Activated naive CD4-positive, alpha-beta T cell treated with anti-CD3 and anti-CD28 coated beads for 36 hours (primary cell): ENCODE measurements around the gene LKAAEAR1. TPM values are rescaled to one million over a fixed set of nuclear protein-coding genes. Genes with fewer than 3 reads are reported as not detected.

Experiments used
- CTCF ChIA-PET: fragments of 350-600 bp; sonication (Branson Sonifier 250); formaldehyde crosslinking; loops from one replicate; lab custom pipeline; 2021; ENCODE audit warnings: antibody characterized with exemption; lab: Charles Lee
- DNase-seq: peaks from one replicate; pipeline ENCODE4 v3.0.0-alpha.2; 2020
- H3K27ac Mint-ChIP-seq: one replicate; pipeline ENCODE4 v1.8.0; 2021; ENCODE audit warnings: mild to moderate bottlenecking, mixed read lengths
- H3K27me3 Mint-ChIP-seq: one replicate; pipeline ENCODE4 v1.8.0; 2021; ENCODE audit warnings: low read depth, mixed read lengths
- H3K36me3 Mint-ChIP-seq: one replicate; pipeline ENCODE4 v1.8.0; 2021; ENCODE audit warnings: low read depth, mixed read lengths
- H3K4me1 Mint-ChIP-seq: one replicate; pipeline ENCODE4 v1.8.0; 2021; ENCODE audit warnings: low read depth, mixed read lengths
- H3K4me3 Mint-ChIP-seq: one replicate; pipeline ENCODE4 v1.8.0; 2021; ENCODE audit warnings: mild to moderate bottlenecking, moderate library complexity, mixed read lengths
- H3K9me3 Mint-ChIP-seq: one replicate; pipeline ENCODE4 v1.8.0; 2021; ENCODE audit warnings: mixed read lengths
- intact Hi-C: fragments of 100-400 bp; cut with micrococcal nuclease; formaldehyde crosslinking; loops from one replicate; pipeline ENCODE4 v1.15.1; 2023
- microRNA-seq: library from miRNA; unstranded; fragments of <30 nt; microRNA quantifications from one replicate; pipeline ENCODE4 v1.2.0, GENCODE V29; 2022; ENCODE audit warnings: borderline microRNAs expressed, borderline replicate concordance
- total RNA-seq, 2 experiments: library from RNA; stranded (reverse); gene quantifications; one replicate each; pipeline ENCODE4 v1.2.3, GENCODE V29; 2021

The LKAAEAR1 gene
- total RNA-seq, 2 experiments from 2014 or later, result 0.33 to 0.62 TPM

DNA sequence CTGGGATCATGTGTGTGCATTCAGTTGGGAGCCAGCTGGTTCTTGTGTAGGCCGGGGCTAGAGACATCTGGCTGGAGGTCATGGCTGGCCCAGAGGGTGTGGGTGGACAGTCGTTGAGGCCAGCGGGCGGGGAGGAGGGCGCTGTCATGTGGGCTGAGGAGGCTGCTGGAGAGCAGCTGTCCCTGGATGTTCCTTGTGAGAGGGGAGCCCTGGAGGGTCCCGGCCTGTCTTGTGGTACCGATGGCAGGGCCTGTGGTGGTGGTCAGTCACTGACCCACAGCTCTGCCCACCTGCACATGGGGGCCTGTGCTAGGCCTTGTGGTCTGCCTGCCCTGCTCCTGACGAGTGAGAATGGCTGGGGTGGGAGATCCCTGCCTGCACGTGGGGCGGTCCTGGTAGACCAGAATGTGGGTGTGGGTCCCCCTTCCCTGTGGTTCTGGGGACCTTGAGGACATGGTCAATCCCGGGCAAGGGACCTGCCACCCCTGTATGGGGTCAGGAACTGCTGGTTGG lies 50.2 kb downstream of the LKAAEAR1 start:
- intact Hi-C loops, result no loop called here

More for the DNA sequence above, 50.2 kb downstream of the LKAAEAR1 start:
- Mint-ChIP-seq H3K4me3 (no peak overlapping the region), H3K27ac (peak overlapping the region; percentile 46), H3K36me3 (peaks cover 9% of the 10 kb centered on the region), H3K9me3 (no peaks in the 10 kb centered on the region), H3K27me3 (peaks cover 2% of the 10 kb centered on the region), H3K4me1 (peaks cover 34% of the 10 kb centered on the region)
- no peak for DNase-seq
- CTCF ChIA-PET, result interaction anchor here (1.1 kb wide), 1 partner anchor 23 kb away, joined by 3 read pairs; no protein-coding TSS in a partner anchor

Small RNAs within 50 kb of the gene (microRNA-seq; reads per million reads assigned to microRNA genes)
- 2.7 reads per million for gene MIR6813

Other genes with a start within 250 kb of the LKAAEAR1 start
- gene ABHD16B, start 222.9 kb downstream of the LKAAEAR1 start, total RNA-seq, result not detected
- gene TPD52L2, start 219.1 kb downstream of the LKAAEAR1 start, total RNA-seq, result 10 to 100 TPM; 38.2 to 38.9 TPM
- gene DNAJC5, start 189.3 kb downstream of the LKAAEAR1 start, total RNA-seq, result 10 to 100 TPM; 19.4 to 19.5 TPM
- gene UCKL1, start 128.0 kb downstream of the LKAAEAR1 start, total RNA-seq, result 10 to 100 TPM; 23.3 to 23.9 TPM
- 1 to 10 TPM; 7.9 to 8.3 TPM for gene ZNF512B, start 114.5 kb downstream of the LKAAEAR1 start, total RNA-seq
- 10 to 100 TPM; 20.5 to 21.8 TPM for gene SAMD10, start 104.8 kb downstream of the LKAAEAR1 start, total RNA-seq
- gene PRPF6, start 103.3 kb downstream of the LKAAEAR1 start, total RNA-seq, result 10 to 100 TPM; 39.4 to 40.2 TPM
- 1 to 10 TPM; 1.1 to 1.7 TPM for gene C20orf204, start 48.2 kb downstream of the LKAAEAR1 start, total RNA-seq
- gene SOX18, start 34.8 kb downstream of the LKAAEAR1 start, total RNA-seq, result not detected
- gene TCEA2, start 21.2 kb downstream of the LKAAEAR1 start, total RNA-seq, result 10 to 100 TPM; 16.7 to 18.2 TPM
- gene RGS19, start 4.9 kb downstream of the LKAAEAR1 start, total RNA-seq, result 10 to 100 TPM; 20.6 to 23.5 TPM
- under 1 TPM; 0.45 to 0.47 TPM for gene OPRL1, start 4.3 kb downstream of the LKAAEAR1 start, total RNA-seq
- not detected for gene NPBWR2, start 23.2 kb upstream of the LKAAEAR1 start, total RNA-seq
- gene MYT1, start 80.1 kb upstream of the LKAAEAR1 start, total RNA-seq, result under 1 TPM; 0.05 TPM
- 10 to 100 TPM; 34.5 to 36.7 TPM for gene PCMTD2, start 171.3 kb upstream of the LKAAEAR1 start, total RNA-seq